GM23338 (cell line): ENCODE results near the gene RAD51D. TPM values are rescaled to one million over a fixed set of nuclear protein-coding genes. Genes with fewer than 3 reads are reported as not detected.

Experiments used
- ATAC-seq: fragments of 200-7000 bp; cut with Tn5 transposase; 3 replicates; pipeline ENCODE4 v1.9.1; 2020
- DNase-seq: peaks from one replicate; pipeline ENCODE4 v3.0.0-alpha.2; 2015; ENCODE audit warnings: low spot score
- H2AFZ ChIP-seq: fragments of 200-600 bp; sonication (generic); 2 replicates; pipeline ENCODE4 v1.8.0; 2016; ENCODE audit warnings: antibody characterized with exemption, mild to moderate bottlenecking, moderate library complexity
- H3F3A ChIP-seq: fragments of 200-600 bp; sonication (generic); replicated peaks from 2 replicates; pipeline ENCODE4 v1.8.0; 2017; ENCODE audit warnings: antibody characterized with exemption, mixed run types, low read depth
- H3K27ac ChIP-seq: fragments of 200-600 bp; sonication (generic); 2 replicates; pipeline ENCODE4 v1.6.1; 2016; ENCODE audit warnings: low read depth
- H3K27me3 ChIP-seq: fragments of 200-600 bp; sonication (generic); 2 replicates; pipeline ENCODE4 v1.8.0; 2016; ENCODE audit warnings: mild to moderate bottlenecking, mixed run types, moderate library complexity; ENCODE audit not compliant: insufficient read depth
- H3K36me3 ChIP-seq: fragments of 200-600 bp; sonication (generic); 2 replicates; pipeline ENCODE4 v1.8.0; 2016; ENCODE audit warnings: mild to moderate bottlenecking; ENCODE audit not compliant: insufficient read depth
- H3K4me1 ChIP-seq: fragments of 200-600 bp; sonication (generic); 2 replicates; pipeline ENCODE4 v1.8.0; 2016; ENCODE audit warnings: mild to moderate bottlenecking, moderate library complexity; ENCODE audit not compliant: insufficient read depth
- H3K4me2 ChIP-seq: fragments of 200-600 bp; sonication (generic); 2 replicates; pipeline ENCODE4 v1.7.1; 2017; ENCODE audit warnings: mixed run types
- H3K4me3 ChIP-seq: fragments of 200-600 bp; sonication (generic); 2 replicates; pipeline ENCODE4 v1.6.1; 2016; ENCODE audit warnings: mixed run types
- H3K79me2 ChIP-seq: fragments of 200-600 bp; sonication (generic); replicated peaks from 2 replicates; pipeline ENCODE4 v1.8.0; 2017; ENCODE audit warnings: mild to moderate bottlenecking; ENCODE audit not compliant: insufficient read depth
- H3K9me2 ChIP-seq: fragments of 200-600 bp; sonication (generic); 2 replicates; pipeline ENCODE4 v1.8.0; 2017; ENCODE audit not compliant: insufficient read depth
- H4K20me1 ChIP-seq: fragments of 200-600 bp; sonication (generic); replicated peaks from 2 replicates; pipeline ENCODE4 v1.8.0; 2017; ENCODE audit warnings: mild to moderate bottlenecking; ENCODE audit not compliant: insufficient read depth
- H3K27ac Mint-ChIP-seq: 2 replicates; pipeline ENCODE4 v1.8.0; 2020; ENCODE audit warnings: inconsistent platforms, mild to moderate bottlenecking, moderate library complexity, mixed read lengths
- H3K27me3 Mint-ChIP-seq: 3 replicates; pipeline ENCODE4 v1.8.0; 2022; ENCODE audit warnings: low read depth, mild to moderate bottlenecking, moderate library complexity, mixed read lengths, inconsistent platforms; ENCODE audit not compliant: insufficient read depth, poor library complexity
- H3K36me3 Mint-ChIP-seq: 3 replicates; pipeline ENCODE4 v1.8.0; 2021; ENCODE audit warnings: low read depth, mild to moderate bottlenecking, inconsistent platforms, moderate library complexity, mixed read lengths
- H3K4me1 Mint-ChIP-seq: 3 replicates; pipeline ENCODE4 v1.8.0; 2020; ENCODE audit warnings: mild to moderate bottlenecking, inconsistent platforms, mixed read lengths
- H3K4me3 Mint-ChIP-seq: 3 replicates; pipeline ENCODE4 v1.8.0; 2021; ENCODE audit warnings: moderate library complexity, mild to moderate bottlenecking, inconsistent platforms, mixed read lengths
- H3K9me3 Mint-ChIP-seq: 3 replicates; pipeline ENCODE4 v1.8.0; 2020; ENCODE audit warnings: moderate library complexity, mild to moderate bottlenecking, inconsistent platforms, mixed read lengths
- CREB1 ChIP-seq: fragments of 250-450 bp; sonication (Bioruptor Pico); IDR thresholded peaks from 2 replicates; pipeline ENCODE4 v1.5.0; 2020; ENCODE audit warnings: low read depth, mild to moderate bottlenecking, moderate library complexity
- EZH2 ChIP-seq: fragments of 200-600 bp; sonication (generic); IDR thresholded peaks from one replicate; pipeline ENCODE4 v1.8.0; 2017; ENCODE audit warnings: antibody characterized with exemption, mild to moderate bottlenecking, low read depth; ENCODE audit not compliant: unreplicated experiment
- EZH2phosphoT487 ChIP-seq: fragments of 200-600 bp; sonication (generic); IDR thresholded peaks from one replicate; pipeline ENCODE4 v1.8.1; 2018; ENCODE audit warnings: antibody characterized with exemption; ENCODE audit not compliant: unreplicated experiment
- JUNB ChIP-seq: IDR thresholded peaks from one replicate; pipeline ENCODE4 v1.6.1; 2016; ENCODE audit warnings: antibody characterized with exemption; ENCODE audit not compliant: unreplicated experiment
- POLR2AphosphoS5 ChIP-seq: IDR thresholded peaks from 2 replicates; pipeline ENCODE4 v1.6.1; 2016; ENCODE audit warnings: antibody characterized with exemption, low read depth
- STAT1 ChIP-seq: IDR thresholded peaks from one replicate; pipeline ENCODE4 v1.6.1; 2016; ENCODE audit warnings: antibody characterized with exemption; ENCODE audit not compliant: unreplicated experiment
- ZNF331 ChIP-seq: fragments of 250-450 bp; sonication (Bioruptor Pico); IDR thresholded peaks from 2 replicates; pipeline ENCODE4 v1.5.0; 2020; ENCODE audit warnings: low read depth, mild to moderate bottlenecking, moderate library complexity
- polyA plus RNA-seq: library from polyadenylated mRNA; unstranded; fragments of >200 nt; fragmentation: Nextera tagmentation; extraction: Ambion mirVana; gene quantifications from 2 replicates; pipeline ENCODE4 v1.2.1, GENCODE V29; 2016
- total RNA-seq: library from RNA; depleted of rRNA; stranded (reverse); fragments of >200 nt; shearing (Covaris generic); gene quantifications from 2 replicates; pipeline ENCODE4 v1.2.3, GENCODE V29; 2014
- TF ChIP-seq, protein P1 (sequence below): IDR thresholded peaks from one replicate; pipeline ENCODE4 v1.6.1; 2018; ENCODE audit warnings: antibody characterized with exemption; ENCODE audit not compliant: unreplicated experiment
- TF ChIP-seq, protein P2 (sequence below): fragments of 250-450 bp; sonication (Bioruptor Pico); IDR thresholded peaks from 2 replicates; pipeline ENCODE4 v1.5.0; 2020; ENCODE audit warnings: mild to moderate bottlenecking, moderate library complexity
- TF ChIP-seq, protein P3 (sequence below), 2 experiments: fragments of 200-600 bp in 1 of 2; sonication (generic) in 1 of 2; conservative IDR thresholded peaks; 2 replicates each; pipeline versions ENCODE4 v1.5.1 to v1.6.1; 2016 to 2017; ENCODE audit warnings: antibody characterized with exemption in 2 of 2, low read depth in 2 of 2, mild to moderate bottlenecking in 2 of 2, moderate library complexity in 1 of 2

RAD51D gene
- total and polyA plus RNA-seq, 2 experiments from 2014 or later: 5.9 to 11.0 TPM

DNA sequence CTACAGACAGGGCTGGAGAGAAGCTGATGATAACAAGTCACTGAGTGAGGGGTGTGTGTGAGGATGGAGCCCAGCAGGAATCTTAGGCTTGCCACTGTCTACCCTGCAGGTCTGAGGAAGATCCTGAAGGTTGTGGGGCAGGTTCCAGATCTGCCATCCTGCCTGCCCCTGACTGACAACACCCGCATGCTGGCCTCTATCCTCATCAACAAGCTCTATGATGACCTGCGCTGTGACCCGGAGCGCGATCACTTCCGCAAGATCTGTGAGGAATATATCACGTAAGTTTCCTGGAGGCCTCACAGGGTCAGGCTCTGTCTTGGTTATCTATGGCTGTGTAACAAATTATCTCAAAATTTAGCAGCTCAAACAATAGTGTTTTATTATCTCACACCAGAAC, 44.2 kb upstream of the RAD51D start (continued):
- TF ChIP-seq, protein P1, sequence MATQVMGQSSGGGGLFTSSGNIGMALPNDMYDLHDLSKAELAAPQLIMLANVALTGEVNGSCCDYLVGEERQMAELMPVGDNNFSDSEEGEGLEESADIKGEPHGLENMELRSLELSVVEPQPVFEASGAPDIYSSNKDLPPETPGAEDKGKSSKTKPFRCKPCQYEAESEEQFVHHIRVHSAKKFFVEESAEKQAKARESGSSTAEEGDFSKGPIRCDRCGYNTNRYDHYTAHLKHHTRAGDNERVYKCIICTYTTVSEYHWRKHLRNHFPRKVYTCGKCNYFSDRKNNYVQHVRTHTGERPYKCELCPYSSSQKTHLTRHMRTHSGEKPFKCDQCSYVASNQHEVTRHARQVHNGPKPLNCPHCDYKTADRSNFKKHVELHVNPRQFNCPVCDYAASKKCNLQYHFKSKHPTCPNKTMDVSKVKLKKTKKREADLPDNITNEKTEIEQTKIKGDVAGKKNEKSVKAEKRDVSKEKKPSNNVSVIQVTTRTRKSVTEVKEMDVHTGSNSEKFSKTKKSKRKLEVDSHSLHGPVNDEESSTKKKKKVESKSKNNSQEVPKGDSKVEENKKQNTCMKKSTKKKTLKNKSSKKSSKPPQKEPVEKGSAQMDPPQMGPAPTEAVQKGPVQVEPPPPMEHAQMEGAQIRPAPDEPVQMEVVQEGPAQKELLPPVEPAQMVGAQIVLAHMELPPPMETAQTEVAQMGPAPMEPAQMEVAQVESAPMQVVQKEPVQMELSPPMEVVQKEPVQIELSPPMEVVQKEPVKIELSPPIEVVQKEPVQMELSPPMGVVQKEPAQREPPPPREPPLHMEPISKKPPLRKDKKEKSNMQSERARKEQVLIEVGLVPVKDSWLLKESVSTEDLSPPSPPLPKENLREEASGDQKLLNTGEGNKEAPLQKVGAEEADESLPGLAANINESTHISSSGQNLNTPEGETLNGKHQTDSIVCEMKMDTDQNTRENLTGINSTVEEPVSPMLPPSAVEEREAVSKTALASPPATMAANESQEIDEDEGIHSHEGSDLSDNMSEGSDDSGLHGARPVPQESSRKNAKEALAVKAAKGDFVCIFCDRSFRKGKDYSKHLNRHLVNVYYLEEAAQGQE: no peak
- no peak for TF ChIP-seq EZH2phosphoT487

DNA sequence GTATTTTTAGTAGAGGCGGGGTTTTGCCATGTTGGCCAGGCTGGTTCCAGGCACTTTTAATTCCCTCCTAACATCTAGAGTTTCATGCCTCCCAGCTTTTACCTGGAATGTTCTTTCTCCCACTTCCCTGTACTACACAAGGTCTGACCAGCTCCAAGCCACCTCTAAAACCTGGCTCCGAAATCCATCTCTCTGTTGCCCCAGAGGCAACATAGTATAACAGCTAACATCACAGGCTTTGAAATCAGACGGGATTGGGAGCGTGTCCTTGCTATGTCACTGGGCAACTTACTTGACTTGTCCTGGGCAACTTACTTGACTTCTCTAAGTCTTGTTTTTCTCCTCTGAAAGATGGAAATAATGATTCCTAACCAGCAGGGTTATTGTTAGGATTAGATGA, 43.1 kb upstream of the RAD51D start:
- H3K27me3 Mint-ChIP-seq: peaks cover 4% of the 10 kb centered on the region
- Histone ChIP-seq H3F3A (no peaks in the 10 kb centered on the region), H3K4me1 (peaks cover 3% of the 10 kb centered on the region; the same call in 1 of the 2 replicates), H2AFZ (peak overlapping the region; percentile 52; the same call in 1 of the 2 replicates), H3K4me2 (no peak overlapping the region), H3K27ac (no peak overlapping the region), H4K20me1 (no peaks in the 10 kb centered on the region), H3K27me3 (no peaks in the 10 kb centered on the region), H3K9me2 (no peaks in the 10 kb centered on the region), H3K36me3 (no peaks in the 10 kb centered on the region), H3K79me2 (no peaks in the 10 kb centered on the region), H3K4me3 (no peak overlapping the region)
- no peak overlapping the region for H3K27ac Mint-ChIP-seq
- ATAC-seq: no peak
- H3K9me3 Mint-ChIP-seq: no peaks in the 10 kb centered on the region
- no peak for DNase-seq
- peaks cover 7% of the 10 kb centered on the region for H3K4me1 Mint-ChIP-seq
- no peaks in the 10 kb centered on the region for H3K36me3 Mint-ChIP-seq
- H3K4me3 Mint-ChIP-seq: no peak overlapping the region
- TF ChIP-seq JUNB: no peak
- TF ChIP-seq, protein P1: no peak
- no peak for TF ChIP-seq STAT1
- no peak for TF ChIP-seq POLR2AphosphoS5
- TF ChIP-seq EZH2: no peak
- TF ChIP-seq EZH2phosphoT487: no peak
- TF ChIP-seq, protein P2, sequence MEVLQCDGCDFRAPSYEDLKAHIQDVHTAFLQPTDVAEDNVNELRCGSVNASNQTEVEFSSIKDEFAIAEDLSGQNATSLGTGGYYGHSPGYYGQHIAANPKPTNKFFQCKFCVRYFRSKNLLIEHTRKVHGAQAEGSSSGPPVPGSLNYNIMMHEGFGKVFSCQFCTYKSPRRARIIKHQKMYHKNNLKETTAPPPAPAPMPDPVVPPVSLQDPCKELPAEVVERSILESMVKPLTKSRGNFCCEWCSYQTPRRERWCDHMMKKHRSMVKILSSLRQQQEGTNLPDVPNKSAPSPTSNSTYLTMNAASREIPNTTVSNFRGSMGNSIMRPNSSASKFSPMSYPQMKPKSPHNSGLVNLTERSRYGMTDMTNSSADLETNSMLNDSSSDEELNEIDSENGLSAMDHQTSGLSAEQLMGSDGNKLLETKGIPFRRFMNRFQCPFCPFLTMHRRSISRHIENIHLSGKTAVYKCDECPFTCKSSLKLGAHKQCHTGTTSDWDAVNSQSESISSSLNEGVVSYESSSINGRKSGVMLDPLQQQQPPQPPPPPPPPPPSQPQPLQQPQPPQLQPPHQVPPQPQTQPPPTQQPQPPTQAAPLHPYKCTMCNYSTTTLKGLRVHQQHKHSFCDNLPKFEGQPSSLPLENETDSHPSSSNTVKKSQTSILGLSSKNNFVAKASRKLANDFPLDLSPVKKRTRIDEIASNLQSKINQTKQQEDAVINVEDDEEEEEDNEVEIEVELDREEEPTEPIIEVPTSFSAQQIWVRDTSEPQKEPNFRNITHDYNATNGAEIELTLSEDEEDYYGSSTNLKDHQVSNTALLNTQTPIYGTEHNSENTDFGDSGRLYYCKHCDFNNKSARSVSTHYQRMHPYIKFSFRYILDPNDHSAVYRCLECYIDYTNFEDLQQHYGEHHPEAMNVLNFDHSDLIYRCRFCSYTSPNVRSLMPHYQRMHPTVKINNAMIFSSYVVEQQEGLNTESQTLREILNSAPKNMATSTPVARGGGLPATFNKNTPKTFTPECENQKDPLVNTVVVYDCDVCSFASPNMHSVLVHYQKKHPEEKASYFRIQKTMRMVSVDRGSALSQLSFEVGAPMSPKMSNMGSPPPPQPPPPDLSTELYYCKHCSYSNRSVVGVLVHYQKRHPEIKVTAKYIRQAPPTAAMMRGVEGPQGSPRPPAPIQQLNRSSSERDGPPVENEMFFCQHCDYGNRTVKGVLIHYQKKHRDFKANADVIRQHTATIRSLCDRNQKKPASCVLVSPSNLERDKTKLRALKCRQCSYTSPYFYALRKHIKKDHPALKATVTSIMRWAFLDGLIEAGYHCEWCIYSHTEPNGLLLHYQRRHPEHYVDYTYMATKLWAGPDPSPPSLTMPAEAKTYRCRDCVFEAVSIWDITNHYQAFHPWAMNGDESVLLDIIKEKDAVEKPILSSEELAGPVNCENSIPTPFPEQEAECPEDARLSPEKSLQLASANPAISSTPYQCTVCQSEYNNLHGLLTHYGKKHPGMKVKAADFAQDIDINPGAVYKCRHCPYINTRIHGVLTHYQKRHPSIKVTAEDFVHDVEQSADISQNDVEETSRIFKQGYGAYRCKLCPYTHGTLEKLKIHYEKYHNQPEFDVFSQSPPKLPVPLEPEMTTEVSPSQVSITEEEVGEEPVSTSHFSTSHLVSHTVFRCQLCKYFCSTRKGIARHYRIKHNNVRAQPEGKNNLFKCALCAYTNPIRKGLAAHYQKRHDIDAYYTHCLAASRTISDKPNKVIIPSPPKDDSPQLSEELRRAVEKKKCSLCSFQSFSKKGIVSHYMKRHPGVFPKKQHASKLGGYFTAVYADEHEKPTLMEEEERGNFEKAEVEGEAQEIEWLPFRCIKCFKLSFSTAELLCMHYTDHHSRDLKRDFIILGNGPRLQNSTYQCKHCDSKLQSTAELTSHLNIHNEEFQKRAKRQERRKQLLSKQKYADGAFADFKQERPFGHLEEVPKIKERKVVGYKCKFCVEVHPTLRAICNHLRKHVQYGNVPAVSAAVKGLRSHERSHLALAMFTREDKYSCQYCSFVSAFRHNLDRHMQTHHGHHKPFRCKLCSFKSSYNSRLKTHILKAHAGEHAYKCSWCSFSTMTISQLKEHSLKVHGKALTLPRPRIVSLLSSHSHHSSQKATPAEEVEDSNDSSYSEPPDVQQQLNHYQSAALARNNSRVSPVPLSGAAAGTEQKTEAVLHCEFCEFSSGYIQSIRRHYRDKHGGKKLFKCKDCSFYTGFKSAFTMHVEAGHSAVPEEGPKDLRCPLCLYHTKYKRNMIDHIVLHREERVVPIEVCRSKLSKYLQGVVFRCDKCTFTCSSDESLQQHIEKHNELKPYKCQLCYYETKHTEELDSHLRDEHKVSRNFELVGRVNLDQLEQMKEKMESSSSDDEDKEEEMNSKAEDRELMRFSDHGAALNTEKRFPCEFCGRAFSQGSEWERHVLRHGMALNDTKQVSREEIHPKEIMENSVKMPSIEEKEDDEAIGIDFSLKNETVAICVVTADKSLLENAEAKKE (CRISPR knock-in tag): no peak
- TF ChIP-seq CREB1 (CRISPR knock-in tag): no peak
- TF ChIP-seq ZNF331 (CRISPR knock-in tag): no peak
- TF ChIP-seq, protein P3, sequence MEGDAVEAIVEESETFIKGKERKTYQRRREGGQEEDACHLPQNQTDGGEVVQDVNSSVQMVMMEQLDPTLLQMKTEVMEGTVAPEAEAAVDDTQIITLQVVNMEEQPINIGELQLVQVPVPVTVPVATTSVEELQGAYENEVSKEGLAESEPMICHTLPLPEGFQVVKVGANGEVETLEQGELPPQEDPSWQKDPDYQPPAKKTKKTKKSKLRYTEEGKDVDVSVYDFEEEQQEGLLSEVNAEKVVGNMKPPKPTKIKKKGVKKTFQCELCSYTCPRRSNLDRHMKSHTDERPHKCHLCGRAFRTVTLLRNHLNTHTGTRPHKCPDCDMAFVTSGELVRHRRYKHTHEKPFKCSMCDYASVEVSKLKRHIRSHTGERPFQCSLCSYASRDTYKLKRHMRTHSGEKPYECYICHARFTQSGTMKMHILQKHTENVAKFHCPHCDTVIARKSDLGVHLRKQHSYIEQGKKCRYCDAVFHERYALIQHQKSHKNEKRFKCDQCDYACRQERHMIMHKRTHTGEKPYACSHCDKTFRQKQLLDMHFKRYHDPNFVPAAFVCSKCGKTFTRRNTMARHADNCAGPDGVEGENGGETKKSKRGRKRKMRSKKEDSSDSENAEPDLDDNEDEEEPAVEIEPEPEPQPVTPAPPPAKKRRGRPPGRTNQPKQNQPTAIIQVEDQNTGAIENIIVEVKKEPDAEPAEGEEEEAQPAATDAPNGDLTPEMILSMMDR (conservative IDR thresholded peaks at IDR 0.05; ENCODE audit: low read depth in 2 of 2): no peak
